Measurements from ENCODE around the gene DUOXA2.

Gene DUOXA2

DNA sequence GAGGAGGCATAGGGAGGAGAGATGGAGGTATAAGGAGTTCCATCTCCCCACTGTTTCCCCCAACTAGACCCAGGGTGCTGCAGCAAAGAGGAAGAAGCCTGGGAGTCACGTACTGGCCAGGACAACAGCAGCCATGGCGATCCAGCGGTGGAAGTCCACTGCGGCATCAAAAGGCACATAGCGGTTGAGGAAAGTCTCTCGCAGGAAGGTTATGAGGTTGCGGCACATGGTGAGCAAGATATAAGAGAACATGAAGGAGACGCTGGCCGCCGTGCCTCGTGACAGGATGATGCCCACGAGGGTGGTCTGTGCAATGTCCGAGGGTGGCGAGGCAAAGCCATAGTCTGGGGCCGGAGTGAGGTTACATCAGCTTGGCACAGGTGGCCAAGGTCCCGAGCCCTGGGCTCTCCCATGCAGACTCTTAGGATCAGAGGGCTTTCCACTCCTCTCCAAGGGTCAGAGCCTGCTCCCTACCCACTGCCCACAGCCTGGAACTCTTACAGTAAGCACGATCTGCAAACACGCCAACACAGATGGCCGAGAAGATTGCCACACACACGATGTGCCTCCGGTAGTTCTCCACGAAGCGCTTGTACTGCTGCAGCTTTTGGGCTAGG is 14.5 kb upstream of the DUOXA2 start:
- TF ChIP-seq SIN3A (IDR thresholded peaks at IDR 0.05; ENCODE audit: borderline replicate concordance, insufficient read depth, low read length) (no peak), POLR2AphosphoS5 (IDR thresholded peaks at IDR 0.05; ENCODE audit: low read depth, low read length) (no peak), FOXP2 (optimal IDR thresholded peaks at IDR 0.05; ENCODE audit: borderline replicate concordance, extremely low read depth, extremely low read length, insufficient read depth) (no peak), TAF1 (IDR thresholded peaks at IDR 0.05; ENCODE audit: borderline replicate concordance, insufficient read depth, low read length) (no peak)
- TF ChIP-seq, protein P1, sequence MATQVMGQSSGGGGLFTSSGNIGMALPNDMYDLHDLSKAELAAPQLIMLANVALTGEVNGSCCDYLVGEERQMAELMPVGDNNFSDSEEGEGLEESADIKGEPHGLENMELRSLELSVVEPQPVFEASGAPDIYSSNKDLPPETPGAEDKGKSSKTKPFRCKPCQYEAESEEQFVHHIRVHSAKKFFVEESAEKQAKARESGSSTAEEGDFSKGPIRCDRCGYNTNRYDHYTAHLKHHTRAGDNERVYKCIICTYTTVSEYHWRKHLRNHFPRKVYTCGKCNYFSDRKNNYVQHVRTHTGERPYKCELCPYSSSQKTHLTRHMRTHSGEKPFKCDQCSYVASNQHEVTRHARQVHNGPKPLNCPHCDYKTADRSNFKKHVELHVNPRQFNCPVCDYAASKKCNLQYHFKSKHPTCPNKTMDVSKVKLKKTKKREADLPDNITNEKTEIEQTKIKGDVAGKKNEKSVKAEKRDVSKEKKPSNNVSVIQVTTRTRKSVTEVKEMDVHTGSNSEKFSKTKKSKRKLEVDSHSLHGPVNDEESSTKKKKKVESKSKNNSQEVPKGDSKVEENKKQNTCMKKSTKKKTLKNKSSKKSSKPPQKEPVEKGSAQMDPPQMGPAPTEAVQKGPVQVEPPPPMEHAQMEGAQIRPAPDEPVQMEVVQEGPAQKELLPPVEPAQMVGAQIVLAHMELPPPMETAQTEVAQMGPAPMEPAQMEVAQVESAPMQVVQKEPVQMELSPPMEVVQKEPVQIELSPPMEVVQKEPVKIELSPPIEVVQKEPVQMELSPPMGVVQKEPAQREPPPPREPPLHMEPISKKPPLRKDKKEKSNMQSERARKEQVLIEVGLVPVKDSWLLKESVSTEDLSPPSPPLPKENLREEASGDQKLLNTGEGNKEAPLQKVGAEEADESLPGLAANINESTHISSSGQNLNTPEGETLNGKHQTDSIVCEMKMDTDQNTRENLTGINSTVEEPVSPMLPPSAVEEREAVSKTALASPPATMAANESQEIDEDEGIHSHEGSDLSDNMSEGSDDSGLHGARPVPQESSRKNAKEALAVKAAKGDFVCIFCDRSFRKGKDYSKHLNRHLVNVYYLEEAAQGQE (IDR thresholded peaks at IDR 0.05; ENCODE audit: insufficient read depth in 1 of 2, low read depth in 2 of 2, low read length in 2 of 2): no peak

DNA sequence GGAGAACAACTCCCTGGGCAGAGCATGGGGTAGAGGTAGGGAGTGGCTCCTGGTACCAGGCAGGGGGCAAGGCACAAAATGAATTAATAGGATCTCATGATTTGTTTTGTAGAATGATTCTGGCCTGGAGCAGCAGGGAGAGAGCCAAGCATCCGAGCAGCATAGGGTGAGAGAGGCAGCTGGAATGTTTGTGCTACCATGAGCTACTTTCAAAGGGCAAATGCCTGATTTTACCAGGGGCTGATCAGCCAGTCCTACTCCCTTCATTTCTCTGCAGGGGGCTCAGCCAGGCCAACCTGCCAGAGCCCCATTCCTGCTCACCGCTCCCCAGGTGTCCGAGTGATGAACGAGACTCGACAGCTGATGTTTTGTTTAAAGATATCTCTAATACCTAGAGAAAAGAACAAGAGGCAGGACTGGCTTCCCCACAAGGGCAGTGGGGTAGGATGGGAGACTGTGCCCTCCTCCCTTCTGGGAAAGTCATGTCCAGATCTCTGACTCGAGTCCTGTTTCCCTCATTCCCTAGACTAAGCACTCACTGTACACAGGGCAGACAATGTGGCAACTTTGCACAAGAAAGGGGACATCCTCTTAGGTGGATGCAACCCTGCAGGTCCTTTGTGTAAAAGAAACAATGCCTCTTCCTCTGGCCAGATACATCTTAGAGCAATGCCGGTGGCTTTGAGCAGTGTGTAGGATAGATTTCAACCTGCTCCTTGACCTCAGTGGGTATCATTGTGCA is 13.1 kb upstream of the DUOXA2 start:
- no peak for TF ChIP-seq TAF1 (IDR thresholded peaks at IDR 0.05; ENCODE audit: borderline replicate concordance, insufficient read depth, low read length)
- TF ChIP-seq FOXP2 (optimal IDR thresholded peaks at IDR 0.05; ENCODE audit: borderline replicate concordance, extremely low read depth, extremely low read length, insufficient read depth): no peak
- TF ChIP-seq POLR2AphosphoS5 (IDR thresholded peaks at IDR 0.05; ENCODE audit: low read depth, low read length): no peak
- TF ChIP-seq SIN3A (IDR thresholded peaks at IDR 0.05; ENCODE audit: borderline replicate concordance, insufficient read depth, low read length): no peak
- TF ChIP-seq, protein P1 (IDR thresholded peaks at IDR 0.05; ENCODE audit: insufficient read depth in 1 of 2, low read depth in 2 of 2, low read length in 2 of 2): no peak

DNA sequence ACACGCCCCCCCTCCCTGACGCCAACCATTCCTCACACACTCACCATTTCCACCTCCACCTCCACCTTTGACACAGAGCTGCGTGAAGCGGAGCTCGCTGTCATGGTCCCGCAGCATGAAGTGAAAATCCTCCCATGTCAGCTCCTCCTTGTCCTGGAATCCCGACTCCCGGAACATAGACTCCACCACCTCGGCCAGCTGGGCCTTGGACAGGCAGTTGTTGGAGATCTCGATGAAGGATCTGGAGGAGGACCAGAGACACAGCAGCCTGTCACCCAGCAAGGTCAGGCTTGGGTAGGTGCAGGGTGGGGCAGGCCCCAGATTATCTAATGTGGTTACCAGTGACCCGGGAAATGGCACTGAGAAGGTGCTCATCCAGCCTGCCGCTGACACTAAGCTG is 12.4 kb upstream of the DUOXA2 start:
- TF ChIP-seq TAF1 (IDR thresholded peaks at IDR 0.05; ENCODE audit: borderline replicate concordance, insufficient read depth, low read length) (no peak), POLR2AphosphoS5 (IDR thresholded peaks at IDR 0.05; ENCODE audit: low read depth, low read length) (no peak), SIN3A (IDR thresholded peaks at IDR 0.05; ENCODE audit: borderline replicate concordance, insufficient read depth, low read length) (no peak)
- TF ChIP-seq, protein P1 (IDR thresholded peaks at IDR 0.05; ENCODE audit: insufficient read depth in 1 of 2, low read depth in 2 of 2, low read length in 2 of 2): no peak

GRCh38 chr15:45102226-45102625 is 11.9 kb upstream of the DUOXA2 start:
- TF ChIP-seq POLR2AphosphoS5 (IDR thresholded peaks at IDR 0.05; ENCODE audit: low read depth, low read length) (no peak), FOXP2 (optimal IDR thresholded peaks at IDR 0.05; ENCODE audit: borderline replicate concordance, extremely low read depth, extremely low read length, insufficient read depth) (no peak), TAF1 (IDR thresholded peaks at IDR 0.05; ENCODE audit: borderline replicate concordance, insufficient read depth, low read length) (no peak), SIN3A (IDR thresholded peaks at IDR 0.05; ENCODE audit: borderline replicate concordance, insufficient read depth, low read length) (no peak)
- TF ChIP-seq, protein P1 (IDR thresholded peaks at IDR 0.05; ENCODE audit: insufficient read depth in 1 of 2, low read depth in 2 of 2, low read length in 2 of 2): no peak

All from PFSK-1 (cell line).